Measurements from ENCODE around the gene HDAC4. TPM values are rescaled to one million over a fixed set of nuclear protein-coding genes. Genes with fewer than 3 reads are reported as not detected.

HDAC4 gene
- total and polyA plus RNA-seq, 2 of the 4 experiments (the other 2 are of a cell fraction) = 4.1 to 7.2 TPM

GRCh38 chr2:239411549-239412319 is 10.9 kb upstream of the HDAC4 start:
- no peak for DNase-seq
- in situ Hi-C loops (cut with MboI; ENCODE audit: low sequenced_read_pairs) = no loop called here

More at GRCh38 chr2:239411549-239412319, 10.9 kb upstream of the HDAC4 start:
- peaks cover 13% of the 10 kb centered on the region for H3K27me3 ChIP-seq (ENCODE audit: control insufficient read depth, insufficient read depth, low read length)
- no peak overlapping the region for H3K4ac ChIP-seq (ENCODE audit: low read depth, low read length)
- dilution Hi-C loops (cut with HindIII; ENCODE audit: low sequenced_read_pairs, unreplicated experiment) = no loop called here
- no peaks in the 10 kb centered on the region for H3K79me1 ChIP-seq (ENCODE audit: low read depth in 1 of 2, low read length in 2 of 2)
- no peak overlapping the region for H3K4me3 ChIP-seq (ENCODE audit: insufficient read depth, low read depth, low read length)
- H3K4me2 ChIP-seq (ENCODE audit: low read depth, low read length) = no peak overlapping the region
- BruUV-seq (replicated peaks) = no TSS peak
- H3K23ac ChIP-seq (ENCODE audit: low read depth, low read length) = no peak overlapping the region
- no peak for ATAC-seq (ENCODE audit: low read depth)
- no peaks in the 10 kb centered on the region for H3K36me3 ChIP-seq (ENCODE audit: control insufficient read depth, insufficient read depth, low read length)
- no peaks in the 10 kb centered on the region for H3K9me1 ChIP-seq (ENCODE audit: insufficient read depth, low read length)
- H2BK15ac ChIP-seq (ENCODE audit: low read depth, low read length) = no peak overlapping the region
- no peak overlapping the region for H4K8ac ChIP-seq (ENCODE audit: low read depth in 2 of 2, low read length in 2 of 2)
- H2AK5ac ChIP-seq (ENCODE audit: low read depth, low read length) = no peak overlapping the region
- no peak overlapping the region for H3K56ac ChIP-seq (ENCODE audit: extremely low read depth, insufficient read depth, low read length)
- intact Hi-C loops (cut with micrococcal nuclease) = no loop called here
- H3K4me1 ChIP-seq (ENCODE audit: control insufficient read depth, insufficient read depth, low read length) = no peaks in the 10 kb centered on the region
- H3K9ac ChIP-seq (ENCODE audit: low read depth, low read length) = no peak overlapping the region
- no peak overlapping the region for H2BK5ac ChIP-seq (ENCODE audit: low read depth, low read length, poor library complexity, severe bottlenecking)
- no peak for TF ChIP-seq CTCF (conservative IDR thresholded peaks at IDR 0.05; ENCODE audit: low read depth, low read length)
- no peak for TF ChIP-seq POLR2A (IDR thresholded peaks at IDR 0.05; ENCODE audit: low read depth, low read length)
- no peak for TF ChIP-seq RFX5 (IDR thresholded peaks at IDR 0.05; ENCODE audit: low read depth, low read length)
- no peak for TF ChIP-seq RAD21 (IDR thresholded peaks at IDR 0.05; ENCODE audit: low read length)
- H3K18ac ChIP-seq (ENCODE audit: low read depth, low read length) = no peak overlapping the region
- no peak overlapping the region for H2BK120ac ChIP-seq (ENCODE audit: low read depth, low read length)
- no peaks in the 10 kb centered on the region for H4K20me1 ChIP-seq (ENCODE audit: insufficient read depth, low read length)
- H2AFZ ChIP-seq (replicated peaks; ENCODE audit: low read length, poor library complexity) = no peak overlapping the region
- H2AK9ac ChIP-seq (replicated peaks; ENCODE audit: low read depth, low read length, poor library complexity) = no peak overlapping the region
- H4K91ac ChIP-seq (ENCODE audit: insufficient read depth, low read depth, low read length) = no peak overlapping the region
- H3K9me3 ChIP-seq (ENCODE audit: control insufficient read depth, insufficient read depth, low read length) = peaks cover 5% of the 10 kb centered on the region
- H4K5ac ChIP-seq (ENCODE audit: low read depth, low read length) = no peak overlapping the region
- H2BK20ac ChIP-seq (ENCODE audit: low read depth, low read length) = no peak overlapping the region
- H3K14ac ChIP-seq (replicated peaks; ENCODE audit: low read depth, low read length) = no peak overlapping the region
- POLR2A ChIA-PET (ENCODE audit: unreplicated experiment) = no interaction called here
- CTCF ChIA-PET = no interaction called here
- WGBS, 2 experiments (ENCODE audit: extremely low coverage in 2 of 2, insufficient read length in 1 of 2) = no CpG with 5 or more reads among the region's 8 CpGs
- no peak overlapping the region for H3K27ac ChIP-seq (ENCODE audit: insufficient read depth, low read length)

All from IMR-90 (cell line).